ENCODE data around the gene ANKRD55. TPM values are rescaled to one million over a fixed set of nuclear protein-coding genes. Genes with fewer than 3 reads are reported as not detected.

Gene ANKRD55
- total RNA-seq, 4 donors from 2014 or later = 0.23 TPM; not detected in 3

DNA sequence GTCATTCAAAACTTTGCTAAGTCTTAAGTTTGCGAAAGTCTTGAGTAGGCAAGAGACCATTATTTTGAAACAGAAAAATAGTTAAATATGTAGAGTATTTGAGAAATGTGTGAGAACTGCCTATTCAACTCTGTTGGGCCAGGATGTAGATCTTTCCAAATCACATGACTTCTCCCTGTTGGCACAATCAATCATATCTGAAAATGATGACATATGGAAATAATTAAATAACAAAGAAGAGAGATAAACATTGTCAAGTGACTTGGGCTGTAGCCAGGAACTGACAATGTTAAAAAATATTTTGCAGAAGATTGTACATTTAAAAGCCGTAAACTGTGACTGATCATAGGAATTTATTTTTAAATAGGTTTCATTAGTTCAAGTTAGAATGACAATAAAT is 133.8 kb downstream of the ANKRD55 start:
- TF ChIP-seq, protein P1, sequence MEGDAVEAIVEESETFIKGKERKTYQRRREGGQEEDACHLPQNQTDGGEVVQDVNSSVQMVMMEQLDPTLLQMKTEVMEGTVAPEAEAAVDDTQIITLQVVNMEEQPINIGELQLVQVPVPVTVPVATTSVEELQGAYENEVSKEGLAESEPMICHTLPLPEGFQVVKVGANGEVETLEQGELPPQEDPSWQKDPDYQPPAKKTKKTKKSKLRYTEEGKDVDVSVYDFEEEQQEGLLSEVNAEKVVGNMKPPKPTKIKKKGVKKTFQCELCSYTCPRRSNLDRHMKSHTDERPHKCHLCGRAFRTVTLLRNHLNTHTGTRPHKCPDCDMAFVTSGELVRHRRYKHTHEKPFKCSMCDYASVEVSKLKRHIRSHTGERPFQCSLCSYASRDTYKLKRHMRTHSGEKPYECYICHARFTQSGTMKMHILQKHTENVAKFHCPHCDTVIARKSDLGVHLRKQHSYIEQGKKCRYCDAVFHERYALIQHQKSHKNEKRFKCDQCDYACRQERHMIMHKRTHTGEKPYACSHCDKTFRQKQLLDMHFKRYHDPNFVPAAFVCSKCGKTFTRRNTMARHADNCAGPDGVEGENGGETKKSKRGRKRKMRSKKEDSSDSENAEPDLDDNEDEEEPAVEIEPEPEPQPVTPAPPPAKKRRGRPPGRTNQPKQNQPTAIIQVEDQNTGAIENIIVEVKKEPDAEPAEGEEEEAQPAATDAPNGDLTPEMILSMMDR (IDR thresholded peaks at IDR 0.05) = no peak
- TF ChIP-seq EP300 (IDR thresholded peaks at IDR 0.05) = no peak
- TF ChIP-seq POLR2AphosphoS5 (IDR thresholded peaks at IDR 0.05) = no peak
- TF ChIP-seq POLR2A (IDR thresholded peaks at IDR 0.05) = no peak
- no peak overlapping the region for H3K4me3 ChIP-seq
- no peaks in the 10 kb centered on the region for H3K36me3 ChIP-seq
- no peak for DNase-seq (ENCODE audit: low spot score in 2 of 2)
- peaks cover 28% of the 10 kb centered on the region for H3K4me1 ChIP-seq
- no peaks in the 10 kb centered on the region for H3K27me3 ChIP-seq
- no peaks in the 10 kb centered on the region for H3K9me3 ChIP-seq
- no peak overlapping the region for H3K27ac ChIP-seq
- 52% methylated on average over 2 of the region's 2 CpGs for WGBS

DNA sequence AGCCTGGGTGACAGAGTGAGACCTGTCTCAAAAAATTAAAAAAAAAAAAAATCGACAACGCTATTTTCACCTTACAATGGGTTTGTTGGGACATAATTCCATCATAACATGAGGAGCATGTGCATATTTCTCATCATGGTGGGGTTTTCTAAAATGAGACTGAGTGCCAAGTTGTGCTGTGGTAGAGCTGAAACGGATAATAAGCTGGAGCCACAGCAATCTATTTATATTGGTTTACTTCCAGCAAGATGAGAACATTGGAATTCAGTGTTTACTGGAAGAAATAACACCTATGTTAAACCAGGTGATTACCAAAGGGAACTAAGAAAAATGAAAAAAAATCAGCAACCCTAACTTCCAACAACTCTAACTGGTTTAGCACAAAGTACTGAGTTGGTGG is 136.1 kb downstream of the ANKRD55 start:
- 85% methylated on average over 3 of the region's 3 CpGs for WGBS
- H3K27ac ChIP-seq = no peak overlapping the region
- no peaks in the 10 kb centered on the region for H3K9me3 ChIP-seq
- TF ChIP-seq EP300 (IDR thresholded peaks at IDR 0.05) (no peak), POLR2AphosphoS5 (IDR thresholded peaks at IDR 0.05) (no peak)
- peaks cover 28% of the 10 kb centered on the region for H3K4me1 ChIP-seq
- no peak overlapping the region for H3K4me3 ChIP-seq
- H3K36me3 ChIP-seq = no peaks in the 10 kb centered on the region
- H3K27me3 ChIP-seq = no peaks in the 10 kb centered on the region
- no peak for DNase-seq (ENCODE audit: low spot score in 2 of 2)

DNA sequence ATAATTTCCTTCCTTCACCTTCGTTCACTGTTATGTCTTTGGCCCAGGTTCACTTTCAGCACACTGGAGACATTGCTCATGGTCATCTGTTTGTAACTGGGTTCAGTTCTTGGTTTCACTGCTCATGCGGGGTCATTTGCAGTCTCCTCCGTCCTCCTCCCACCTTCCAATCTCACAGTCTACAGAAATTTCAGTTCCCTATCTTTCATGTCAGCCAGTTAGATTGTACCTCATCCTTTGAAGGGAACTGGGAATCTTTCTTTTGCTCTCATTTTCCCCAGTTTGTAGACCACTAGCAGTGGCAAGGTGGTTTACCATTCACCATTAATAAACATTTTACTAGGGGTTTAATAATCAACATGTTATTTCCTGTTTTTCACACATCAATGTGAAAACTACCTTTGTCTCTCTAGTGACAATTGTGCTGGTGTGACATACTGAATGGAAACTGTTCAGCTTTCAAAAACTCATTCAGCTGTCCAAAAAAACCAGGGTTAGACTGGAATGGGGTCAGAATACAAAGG is 137.5 kb downstream of the ANKRD55 start:
- H3K4me3 ChIP-seq = no peak overlapping the region
- H3K4me1 ChIP-seq = peaks cover 21% of the 10 kb centered on the region
- no peak overlapping the region for H3K27ac ChIP-seq
- no peak for DNase-seq (ENCODE audit: low spot score in 2 of 2)
- 84% methylated on average over 3 of the region's 3 CpGs for WGBS
- H3K36me3 ChIP-seq = no peaks in the 10 kb centered on the region
- TF ChIP-seq EP300 (IDR thresholded peaks at IDR 0.05) = no peak
- TF ChIP-seq POLR2AphosphoS5 (IDR thresholded peaks at IDR 0.05) = no peak
- TF ChIP-seq, protein P1 (IDR thresholded peaks at IDR 0.05) = no peak
- TF ChIP-seq POLR2A (IDR thresholded peaks at IDR 0.05) = no peak
- H3K27me3 ChIP-seq = no peaks in the 10 kb centered on the region
- no peaks in the 10 kb centered on the region for H3K9me3 ChIP-seq

DNA sequence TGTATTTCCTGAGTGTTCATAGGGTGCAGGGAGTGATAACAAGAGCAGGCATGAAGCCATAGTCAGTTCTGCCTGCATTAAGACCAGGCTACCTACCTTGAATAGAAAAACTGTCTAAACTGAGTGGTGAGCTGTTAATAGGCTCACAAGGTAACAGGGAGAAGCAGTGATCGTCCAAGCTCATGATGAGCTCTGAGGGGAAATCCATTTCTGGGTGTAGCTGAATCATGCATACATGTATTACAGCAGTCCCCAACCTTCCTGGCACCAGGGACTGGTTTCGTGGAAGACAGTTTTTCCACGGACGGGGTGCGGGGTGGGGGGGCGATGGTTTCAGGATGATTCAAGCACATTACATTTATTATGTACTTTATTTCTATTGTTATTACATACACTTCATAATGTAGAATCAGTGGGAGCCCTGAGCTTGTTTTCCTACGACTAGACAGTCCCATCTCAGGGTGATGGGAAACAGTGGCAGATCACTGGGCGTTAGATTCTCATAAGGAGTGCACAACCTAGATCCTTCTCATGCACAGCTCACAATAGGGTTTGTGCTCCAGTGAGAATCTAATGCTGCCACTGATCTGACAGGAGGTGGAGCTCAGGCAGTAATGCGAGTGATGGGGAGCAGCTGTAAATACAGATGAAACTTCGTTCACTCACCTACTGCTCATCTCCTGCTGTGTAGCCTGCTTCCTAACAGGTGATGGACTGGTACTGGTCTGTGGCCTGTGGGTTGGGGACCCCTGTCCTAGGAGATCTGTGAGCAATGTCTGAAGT is 138.4 kb downstream of the ANKRD55 start:
- TF ChIP-seq EP300 (IDR thresholded peaks at IDR 0.05) (no peak), POLR2A (IDR thresholded peaks at IDR 0.05) (no peak), POLR2AphosphoS5 (IDR thresholded peaks at IDR 0.05) (no peak)
- TF ChIP-seq, protein P1 (IDR thresholded peaks at IDR 0.05) = no peak
- H3K9me3 ChIP-seq = no peaks in the 10 kb centered on the region
- 81% methylated on average over 10 of the region's 10 CpGs for WGBS

DNA sequence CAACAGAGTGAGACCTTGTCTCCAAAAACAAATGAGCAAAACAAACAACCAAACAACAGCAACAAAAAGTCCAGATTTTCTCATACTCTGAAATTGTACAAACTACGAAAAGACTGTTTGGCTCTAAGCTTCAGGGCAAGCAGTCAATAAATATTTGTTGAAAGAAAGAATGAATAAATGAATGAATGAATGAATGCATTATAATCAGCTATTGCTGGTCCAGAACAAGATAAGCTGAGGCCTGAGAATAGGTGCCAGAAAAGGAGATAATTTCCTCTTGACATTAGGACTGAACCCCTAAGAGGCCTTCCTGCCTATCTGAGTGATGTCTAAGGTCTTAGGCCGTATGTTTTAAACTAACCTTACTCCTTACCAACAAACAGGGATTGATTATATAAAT is 139.2 kb downstream of the ANKRD55 start:
- Histone ChIP-seq H3K36me3 (no peaks in the 10 kb centered on the region), H3K4me1 (peaks cover 6% of the 10 kb centered on the region), H3K4me3 (no peak overlapping the region), H3K27ac (no peak overlapping the region), H3K27me3 (no peaks in the 10 kb centered on the region), H3K9me3 (no peaks in the 10 kb centered on the region)
- WGBS = 95% methylated on average over 2 of the region's 2 CpGs
- TF ChIP-seq, protein P1 (IDR thresholded peaks at IDR 0.05) = no peak
- TF ChIP-seq POLR2A (IDR thresholded peaks at IDR 0.05) = no peak
- DNase-seq (ENCODE audit: low spot score in 2 of 2) = no peak

More for the DNA sequence above, 138.4 kb downstream of the ANKRD55 start:
- Histone ChIP-seq H3K27me3 (no peaks in the 10 kb centered on the region), H3K4me1 (peaks cover 13% of the 10 kb centered on the region), H3K4me3 (no peak overlapping the region), H3K36me3 (no peaks in the 10 kb centered on the region), H3K27ac (no peak overlapping the region)
- DNase-seq (ENCODE audit: low spot score in 2 of 2) = no peak

All from suprapubic skin (tissue), 4 donors.